ENCODE results near the gene EHMT2.
"Not testable (repeated sequence)": the region's sequence is repeated elsewhere in the genome, so short reads cannot be mapped to it uniquely, and the experiment has no call there.

EHMT2 gene

DNA sequence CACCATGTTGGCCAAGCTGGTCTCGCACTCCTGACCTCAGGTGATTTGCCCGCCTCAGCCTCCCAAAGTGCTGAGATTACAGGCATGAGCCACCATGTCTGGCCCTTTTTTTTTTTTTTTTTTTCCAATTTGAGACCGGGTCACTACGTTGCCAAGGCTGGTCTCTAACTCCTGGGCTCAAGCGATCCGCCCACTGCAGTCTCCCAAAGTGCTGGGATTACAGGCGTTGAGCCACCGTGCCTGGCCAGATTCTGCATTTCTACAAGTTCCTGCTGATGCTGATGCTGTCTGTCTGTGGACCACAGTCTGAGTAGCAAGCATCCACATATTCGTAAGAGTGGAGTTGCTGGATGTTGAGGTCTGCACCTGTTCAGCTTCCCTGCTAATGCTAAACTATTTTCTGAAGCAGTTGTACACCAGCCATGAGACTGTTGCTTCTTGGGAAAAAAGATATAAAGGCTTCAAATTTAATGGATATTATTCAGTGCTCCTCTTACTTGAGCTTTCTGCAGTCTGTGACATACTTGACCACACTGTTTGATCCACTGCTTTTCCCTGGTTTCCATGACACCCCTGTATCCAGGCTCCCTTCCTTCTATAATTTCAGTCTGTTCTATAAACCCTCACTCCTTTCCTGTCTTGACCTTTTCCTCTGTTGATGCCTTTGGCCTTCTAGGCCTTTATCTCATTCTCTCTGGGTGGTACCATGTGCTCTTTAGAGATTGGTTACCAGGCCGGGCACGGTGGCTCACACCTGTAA, 14.5 kb upstream of the EHMT2 start:
- DNase-seq: no peak

DNA sequence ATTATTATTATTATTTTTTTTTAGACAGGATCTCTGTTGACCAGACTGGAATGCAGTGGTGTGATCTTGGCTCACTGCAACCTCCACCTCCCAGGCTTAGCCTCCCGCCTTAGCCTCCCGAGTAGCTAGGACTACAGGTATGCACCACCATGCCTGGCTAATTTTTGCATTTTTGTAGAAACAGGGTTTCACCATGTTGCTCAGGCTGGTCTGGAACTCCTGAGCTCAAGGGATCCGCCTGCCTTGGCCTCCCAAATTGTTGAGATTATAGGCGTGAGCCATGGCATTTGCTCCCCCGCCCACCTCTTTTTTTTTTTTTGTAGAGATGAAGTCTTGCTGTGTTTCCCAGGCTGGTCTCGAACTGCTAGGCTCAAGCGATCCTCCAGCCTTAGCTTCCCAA, 11.8 kb upstream of the EHMT2 start:
- DNase-seq: not testable (repeated sequence)

DNA sequence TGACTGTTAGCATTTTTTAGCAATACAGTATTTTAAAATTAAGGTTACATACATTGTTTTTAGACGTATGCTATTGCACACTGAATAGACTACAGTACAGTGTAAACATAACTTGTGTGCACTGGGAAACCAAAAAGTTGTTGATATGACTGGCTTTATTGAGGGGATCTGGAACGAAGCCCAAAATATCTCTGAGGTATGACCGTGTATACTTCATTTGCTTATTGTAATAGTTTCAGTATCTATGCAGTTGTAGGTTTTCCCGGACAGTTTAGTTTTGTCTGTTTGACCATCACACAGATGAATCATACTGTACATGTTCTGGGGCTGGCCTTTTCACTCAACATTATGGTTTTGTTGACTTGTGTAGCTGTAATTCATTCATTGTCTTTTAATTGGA, 11.3 kb upstream of the EHMT2 start:
- DNase-seq: no peak

DNA sequence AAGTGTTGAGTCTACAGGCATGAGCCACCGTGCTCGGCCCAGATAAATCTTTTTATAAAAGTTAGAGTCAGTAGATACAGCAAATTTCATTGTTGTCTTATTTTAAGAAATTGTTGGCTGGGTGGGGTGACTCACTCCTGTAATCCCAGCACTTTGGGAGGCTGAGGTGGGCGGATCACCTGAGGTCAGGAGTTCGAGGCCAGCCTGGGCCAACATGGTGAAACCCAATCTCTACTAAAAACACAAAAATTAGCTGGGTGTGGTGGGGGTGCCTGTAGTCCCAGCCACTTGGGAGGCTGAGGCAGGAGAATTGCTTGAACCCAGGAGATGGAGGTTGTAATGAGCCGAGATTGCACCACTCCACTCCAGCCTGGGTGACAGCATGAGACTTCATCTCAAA, 10.8 kb upstream of the EHMT2 start:
- not testable (repeated sequence) for DNase-seq

DNA sequence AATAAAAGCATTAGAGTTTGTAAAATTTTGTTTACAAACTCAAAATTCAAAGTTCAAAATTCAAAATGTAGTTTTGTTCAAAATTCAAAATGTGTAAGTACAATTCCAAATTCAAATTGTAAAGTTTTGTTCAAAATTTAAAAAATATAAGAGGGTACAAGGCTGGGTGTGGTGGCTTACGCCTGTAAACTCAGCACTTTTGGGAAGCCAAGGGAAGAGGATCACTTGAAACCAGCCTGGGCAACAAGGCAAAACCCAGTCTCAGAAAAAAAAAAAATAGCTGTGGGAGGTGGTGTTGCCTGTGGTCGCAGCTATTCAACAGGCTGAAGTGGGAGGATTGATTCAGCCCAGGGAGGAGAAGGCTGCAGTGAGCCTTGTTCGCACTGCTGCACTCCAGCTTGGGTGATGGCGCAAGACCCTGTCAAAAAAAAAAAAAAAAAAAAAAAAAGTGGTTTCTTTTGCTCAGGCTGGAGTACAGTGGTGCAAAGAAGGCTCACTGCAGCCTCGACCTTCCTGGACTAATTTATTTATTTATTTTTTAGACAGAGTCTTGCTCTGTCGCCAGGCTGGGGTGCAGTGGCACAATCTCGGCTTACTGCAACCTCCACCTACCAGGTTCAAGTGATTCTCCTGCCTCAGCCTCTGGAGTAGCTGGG, 9.8 kb upstream of the EHMT2 start:
- no peak for DNase-seq

DNA sequence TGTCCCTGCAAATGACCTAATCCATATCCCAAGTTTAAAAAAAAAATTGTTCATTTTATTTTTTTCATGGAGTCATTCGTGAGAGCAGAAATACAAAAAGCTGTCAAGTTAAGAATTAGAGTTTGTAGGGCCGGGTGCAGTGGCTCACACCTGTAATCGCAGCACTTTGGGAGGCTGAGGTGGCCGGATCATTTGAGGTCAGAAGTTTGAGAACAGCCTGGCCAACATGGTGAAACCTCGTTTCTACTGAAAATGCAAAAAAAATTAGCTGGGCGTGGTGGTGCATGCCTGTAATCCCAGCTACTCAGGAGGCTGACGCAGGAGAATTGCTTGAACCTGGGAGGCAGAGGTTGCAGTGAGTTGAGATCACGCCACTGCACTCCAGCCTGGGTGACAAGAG, 9.2 kb upstream of the EHMT2 start:
- not testable (repeated sequence) for DNase-seq

DNA sequence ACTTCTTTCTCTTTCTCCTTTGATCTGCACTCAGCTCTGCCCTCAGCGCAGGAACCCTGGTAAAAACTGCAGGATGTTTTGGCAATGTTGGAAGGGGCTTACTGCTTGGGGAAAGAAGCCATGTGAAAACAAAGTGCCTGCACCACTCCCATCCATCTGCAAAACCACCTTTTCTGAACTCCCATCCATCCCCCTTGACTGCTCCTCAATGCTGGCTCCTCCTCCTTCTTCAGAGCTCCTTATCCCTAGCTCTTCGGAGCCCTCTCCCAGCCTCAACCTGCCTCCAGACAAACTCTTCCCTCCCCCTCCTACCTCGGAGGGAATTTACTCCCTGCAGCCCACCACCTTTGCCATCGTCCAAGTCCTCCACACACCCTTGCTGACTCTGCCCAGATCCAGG, 8.6 kb upstream of the EHMT2 start:
- no peak for DNase-seq

DNA sequence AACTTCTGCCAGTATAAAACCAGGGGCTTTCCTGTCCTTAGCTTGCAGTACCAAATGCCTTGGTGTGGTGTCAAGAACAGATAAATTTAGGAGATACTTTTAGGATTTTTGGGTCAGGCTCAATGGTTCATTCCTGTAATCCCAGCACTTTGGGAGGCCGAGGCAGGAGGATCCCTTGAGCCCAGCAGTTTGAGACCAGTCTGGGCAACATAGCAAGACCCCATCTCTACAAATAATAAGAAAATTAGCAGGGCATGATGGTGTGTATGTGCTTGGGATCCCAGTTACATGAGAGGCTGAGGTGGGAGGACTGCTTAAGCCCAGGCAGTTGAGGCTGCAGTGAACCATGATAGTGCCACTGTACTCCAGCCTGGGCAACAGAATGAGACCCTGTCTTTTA, 7.5 kb upstream of the EHMT2 start:
- no peak for DNase-seq

DNA sequence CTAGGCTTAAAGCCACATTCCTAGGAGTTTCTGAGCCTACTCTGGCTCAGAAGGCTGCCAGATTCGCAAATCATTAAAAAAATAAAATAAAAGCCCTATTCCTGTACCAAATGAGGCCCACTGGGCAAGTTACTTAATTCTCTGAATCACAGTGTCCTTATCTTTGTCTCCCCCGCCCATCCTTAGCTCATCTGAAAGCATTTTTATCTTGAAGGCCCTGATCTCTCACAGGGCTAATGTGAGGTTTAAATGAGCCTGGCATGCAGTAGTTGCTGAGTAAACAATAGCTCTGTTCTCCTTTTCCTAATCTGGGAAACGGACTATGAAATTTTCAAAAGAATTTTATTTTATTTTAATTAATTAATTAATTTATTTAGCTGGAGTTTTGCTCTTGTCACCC, 6.5 kb upstream of the EHMT2 start:
- DNase-seq: no peak

DNA sequence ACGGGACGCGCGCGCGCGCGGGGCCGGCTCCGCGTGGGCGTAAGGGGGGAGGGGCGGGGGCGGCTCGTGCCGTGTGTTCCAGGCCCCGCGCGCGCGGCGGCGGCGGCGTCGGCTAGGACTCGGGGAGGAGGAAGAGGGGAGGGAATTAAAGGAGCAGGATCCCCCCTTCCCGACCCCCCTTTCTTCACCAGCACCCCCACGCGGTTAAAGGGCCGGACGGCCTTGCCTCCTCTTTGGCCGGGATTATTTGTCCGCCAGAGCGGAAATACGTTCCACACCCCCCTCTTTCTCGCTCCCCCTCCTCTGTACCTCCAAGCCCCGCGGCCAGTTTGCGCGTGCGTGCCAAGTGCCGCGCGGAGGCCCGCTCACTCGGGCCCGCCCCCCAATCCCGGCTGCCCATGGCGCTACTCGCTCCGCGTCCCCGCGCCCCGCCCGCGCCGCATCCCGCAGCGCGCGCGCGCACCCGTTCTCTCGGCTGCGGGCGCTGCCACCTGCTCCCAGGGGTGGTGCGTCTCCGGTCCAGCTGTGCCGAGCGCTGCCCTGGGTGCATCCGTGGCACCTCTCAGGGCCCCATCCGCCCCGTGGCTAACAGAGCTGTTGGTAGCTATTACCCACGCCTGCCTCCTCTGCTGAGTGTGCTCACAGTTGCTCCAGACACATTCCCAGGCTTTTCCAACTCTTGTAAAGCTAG, 4.6 kb upstream of the EHMT2 start, which contains the start of gene ZBTB12:
ZBTB12 (minus strand) TSS at position 134 of the 691 bp plus-strand sequence. CDS start 781 bp downstream, outside the sequence.
- DNase-seq: peak; percentile 96

DNA sequence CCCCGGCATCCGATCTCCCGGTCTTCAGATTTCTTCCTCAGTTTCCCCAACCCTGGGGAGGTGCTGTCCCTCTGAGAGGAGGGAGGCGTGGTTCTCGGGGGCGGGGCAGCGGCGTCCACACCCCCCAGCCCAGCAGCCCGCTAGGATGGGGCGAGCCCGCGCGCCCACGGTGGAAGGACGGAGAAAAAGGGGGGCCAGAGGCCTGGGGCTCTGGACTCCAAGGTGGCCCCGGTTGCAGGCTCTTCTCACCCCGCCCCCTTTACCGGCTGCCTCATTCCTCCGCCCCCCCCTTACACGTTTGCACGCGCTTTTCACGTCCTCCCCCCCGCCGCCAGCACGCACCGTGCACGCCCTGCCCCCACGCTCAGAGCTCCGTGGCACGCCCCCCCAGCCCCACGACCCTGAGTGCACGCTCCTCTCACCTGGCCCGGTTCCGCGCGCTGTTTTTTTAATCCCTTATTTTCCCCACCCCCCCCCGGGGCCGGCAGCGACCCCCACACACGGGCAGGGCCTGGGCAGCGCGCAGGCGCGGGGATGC, 4.0 kb upstream of the EHMT2 start:
- no peak for DNase-seq

DNA sequence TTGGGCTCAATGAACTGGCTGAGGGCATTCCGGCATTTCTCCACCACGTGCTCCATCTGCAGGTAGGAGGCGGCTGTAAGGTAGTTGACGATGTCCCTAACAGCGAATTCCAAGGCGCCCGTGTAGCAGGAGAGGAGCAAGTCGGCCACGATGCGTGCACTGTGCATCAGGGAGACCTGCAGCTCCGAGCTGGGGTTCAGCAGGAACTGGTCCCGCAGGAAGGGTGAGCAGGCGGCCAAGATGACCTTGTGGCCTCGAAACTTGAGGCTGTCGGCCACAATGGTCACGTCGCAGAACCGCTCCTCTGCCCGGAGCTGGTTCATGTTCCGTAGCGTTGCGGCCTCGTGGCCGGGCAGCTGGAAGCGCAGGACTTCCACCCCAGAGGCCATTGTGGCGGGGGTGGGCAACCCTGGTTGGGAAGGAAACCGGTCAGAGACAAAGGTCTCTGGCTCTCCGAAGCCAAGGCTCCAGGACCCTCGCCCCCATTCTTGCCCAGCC, 3.5 kb upstream of the EHMT2 start:
- no peak for DNase-seq

DNA sequence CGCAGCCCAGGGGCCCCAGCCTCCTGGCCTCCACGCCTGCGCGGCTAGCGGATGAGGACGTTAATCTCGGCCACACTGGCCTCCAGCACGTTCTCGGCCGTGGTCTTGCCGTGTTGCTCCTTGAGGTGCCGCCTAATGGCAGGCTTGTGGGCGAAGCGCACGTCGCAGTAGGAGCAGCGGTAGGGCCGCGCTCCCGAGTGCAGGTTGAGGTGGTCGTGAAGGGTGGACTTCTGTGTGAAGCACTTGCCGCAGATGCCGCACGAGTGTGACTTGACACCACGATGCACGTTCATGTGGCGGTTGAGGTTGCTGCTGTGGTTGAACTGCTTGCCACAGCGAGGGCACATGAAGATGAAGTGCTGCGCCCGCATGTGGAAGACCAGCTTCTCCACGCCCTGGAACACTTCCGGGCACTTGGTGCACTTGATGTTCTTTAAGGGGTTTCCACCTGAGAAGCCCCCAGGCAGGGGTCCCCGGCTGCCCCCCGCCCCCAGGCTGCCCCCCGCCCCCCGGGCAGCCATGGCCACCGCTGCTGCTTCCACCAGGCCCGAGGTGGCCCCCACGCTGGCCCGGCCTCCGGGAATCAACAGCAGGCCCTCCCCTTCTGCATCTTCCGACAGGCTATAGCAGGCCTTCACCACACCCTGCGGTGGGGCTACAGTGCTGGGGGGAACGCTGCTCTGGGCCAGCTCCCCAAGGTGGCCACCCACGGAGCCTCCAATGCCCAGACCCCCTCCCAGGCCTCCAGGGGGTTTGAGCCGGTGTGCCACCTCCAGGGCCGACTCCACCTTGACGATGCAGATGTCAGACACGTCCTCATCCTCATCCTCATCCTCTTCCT, 2.6 kb upstream of the EHMT2 start:
- DNase-seq: no peak

DNA sequence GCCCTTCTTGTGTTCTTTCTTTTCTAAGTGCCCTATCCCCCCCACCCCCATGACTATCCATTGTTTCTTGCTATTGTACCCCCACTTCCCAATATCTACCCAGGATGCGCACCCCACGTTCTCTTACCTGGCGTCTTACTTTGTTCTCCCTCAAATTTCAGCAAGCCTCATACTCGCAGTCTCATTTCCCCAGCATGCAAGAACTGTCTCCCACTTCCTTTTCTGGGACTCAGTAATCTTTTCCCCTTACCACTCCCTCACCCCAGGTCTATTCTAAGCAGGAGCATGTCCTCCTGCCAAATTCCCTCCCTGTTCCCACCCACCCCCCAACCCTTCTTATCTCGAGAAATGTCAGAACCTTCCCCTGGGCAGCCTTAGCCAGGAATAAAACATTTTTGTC, 1.7 kb upstream of the EHMT2 start:
- no peak for DNase-seq

DNA sequence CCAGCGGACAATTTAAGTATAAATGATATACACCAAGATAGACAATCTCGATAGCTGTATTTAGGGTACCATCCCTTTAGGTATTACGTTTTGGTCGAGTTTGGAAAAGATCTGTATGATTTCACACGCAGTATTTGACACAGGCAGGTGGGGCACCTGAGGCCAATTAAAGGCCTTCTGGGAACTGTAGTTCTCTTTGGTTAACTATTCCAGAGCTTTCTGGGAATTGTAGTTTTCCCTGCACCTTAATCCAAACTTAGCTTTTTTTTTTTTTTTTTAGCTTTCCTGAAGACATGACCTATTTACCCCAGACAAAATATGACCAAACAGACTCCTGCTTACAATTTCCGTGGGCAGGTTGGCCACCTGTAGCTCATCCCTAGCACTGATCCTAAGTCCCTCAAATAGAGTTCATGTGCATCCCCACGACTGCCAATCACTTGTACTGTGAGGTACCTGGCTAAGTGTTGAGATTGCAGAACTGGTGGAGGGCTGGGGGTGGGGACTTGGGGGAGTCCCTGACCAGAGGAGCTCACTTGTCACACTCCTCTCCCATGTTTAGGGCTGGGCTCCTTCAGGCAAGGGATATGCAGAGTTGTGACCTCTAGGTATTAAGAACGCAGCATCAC, 999 bp upstream of the EHMT2 start:
- peak; percentile 69 for DNase-seq

DNA sequence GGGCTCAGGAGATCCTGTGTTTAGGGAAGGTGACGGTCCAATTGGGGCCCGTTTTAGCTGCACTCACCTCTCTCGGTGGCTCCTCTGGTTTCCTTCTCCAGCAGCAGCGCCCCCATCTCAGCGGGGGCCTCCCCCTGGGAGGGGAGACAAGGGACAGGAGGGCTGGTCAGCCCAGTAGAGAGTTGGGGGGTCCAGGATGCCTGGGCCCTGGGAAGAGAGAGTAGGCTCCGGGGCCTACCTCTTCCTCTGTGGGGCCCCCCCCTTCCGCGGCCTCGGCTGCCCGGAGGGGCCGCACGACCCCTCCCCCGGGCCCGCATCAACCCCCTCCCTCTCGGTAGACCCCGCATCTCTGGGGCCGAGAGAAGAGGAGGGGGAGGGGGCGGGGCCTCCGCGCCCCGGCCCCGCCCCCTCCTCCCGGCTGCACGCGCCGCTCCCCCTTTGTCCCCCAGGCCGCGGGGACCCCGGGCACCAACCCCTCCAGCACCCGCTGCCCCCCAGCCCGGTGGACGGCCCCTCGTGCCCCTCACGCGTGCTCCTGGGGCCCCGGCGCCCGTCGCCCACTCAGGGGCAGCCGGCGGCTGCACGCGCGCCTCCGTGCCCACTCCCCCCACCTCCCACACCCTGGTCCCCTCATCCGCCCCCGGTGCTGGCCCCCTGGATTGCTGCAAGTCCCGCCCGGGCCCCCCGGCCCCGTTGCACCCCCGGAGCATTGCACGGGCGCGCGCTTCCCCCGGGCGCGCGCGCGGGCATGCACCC, 464 bp downstream of the EHMT2 start:
- DNase-seq: no peak

DNA sequence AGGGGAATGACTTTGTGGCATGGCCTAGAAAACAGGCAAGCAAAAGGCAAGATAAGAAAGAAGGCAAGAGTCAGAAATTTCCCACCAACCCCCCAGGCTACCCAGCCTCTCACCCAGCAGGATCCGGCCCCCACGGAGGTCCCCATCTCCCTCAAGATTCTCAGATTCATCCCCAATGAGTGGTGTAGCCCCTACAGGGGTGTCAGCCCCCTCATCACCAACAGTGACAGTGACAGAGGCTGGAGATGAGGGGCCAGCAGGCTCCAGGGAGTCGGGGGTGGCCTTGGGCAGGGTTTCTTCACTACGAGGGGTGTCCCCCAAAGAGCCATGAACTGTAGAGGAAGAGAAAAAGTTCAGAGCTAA, 1.0 kb downstream of the EHMT2 start:
- no peak for DNase-seq

DNA sequence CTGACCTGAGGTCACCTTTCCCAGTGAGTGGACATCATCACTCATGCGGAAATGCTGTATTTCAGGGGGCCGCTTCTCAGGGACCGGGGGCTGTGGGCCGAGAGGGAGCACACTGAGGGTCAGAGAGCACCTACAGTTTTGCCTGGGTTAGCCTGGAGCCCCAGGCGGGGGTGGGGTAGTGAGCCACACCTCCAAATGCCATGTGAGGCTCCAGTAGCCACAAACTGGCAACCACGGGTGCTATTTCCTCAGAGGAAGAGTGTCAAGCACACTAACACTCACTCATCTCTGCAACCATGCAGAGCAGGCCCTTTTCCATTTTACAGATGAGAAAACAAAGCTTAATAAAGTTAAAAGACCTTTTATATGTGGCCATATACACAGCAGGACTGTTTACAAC, 4.7 kb downstream of the EHMT2 start:
- no peak for DNase-seq

DNA sequence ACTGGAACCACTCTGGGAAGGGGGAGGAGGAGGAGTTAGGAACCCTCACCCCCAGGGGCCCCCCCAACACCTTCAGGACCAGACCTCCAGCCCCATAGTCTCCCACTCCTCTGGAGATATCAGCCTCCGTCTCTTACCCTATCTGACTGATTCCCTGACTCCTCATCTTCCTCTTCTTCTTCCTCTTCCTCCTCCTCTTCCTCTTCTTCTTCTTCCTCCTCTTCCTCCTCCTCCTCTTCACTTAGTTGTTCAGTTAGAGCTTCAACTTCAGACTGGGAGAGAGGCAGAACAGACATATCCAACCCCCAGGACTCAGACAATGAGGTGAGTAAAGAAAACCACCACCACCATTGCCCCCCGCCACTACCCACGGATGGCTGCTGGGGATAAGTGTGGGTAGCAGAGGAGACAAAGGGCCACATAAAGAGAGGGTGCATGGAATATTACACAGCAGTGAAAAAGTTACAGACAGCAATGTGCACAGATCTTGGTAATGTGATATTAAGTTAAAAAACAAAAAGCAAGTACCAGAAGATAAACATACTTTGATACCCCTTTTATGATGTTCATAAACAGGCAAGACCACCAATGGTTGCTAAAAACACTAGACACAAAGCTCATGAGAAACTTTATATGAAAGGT, 8.0 kb downstream of the EHMT2 start:
- no peak for DNase-seq

DNA sequence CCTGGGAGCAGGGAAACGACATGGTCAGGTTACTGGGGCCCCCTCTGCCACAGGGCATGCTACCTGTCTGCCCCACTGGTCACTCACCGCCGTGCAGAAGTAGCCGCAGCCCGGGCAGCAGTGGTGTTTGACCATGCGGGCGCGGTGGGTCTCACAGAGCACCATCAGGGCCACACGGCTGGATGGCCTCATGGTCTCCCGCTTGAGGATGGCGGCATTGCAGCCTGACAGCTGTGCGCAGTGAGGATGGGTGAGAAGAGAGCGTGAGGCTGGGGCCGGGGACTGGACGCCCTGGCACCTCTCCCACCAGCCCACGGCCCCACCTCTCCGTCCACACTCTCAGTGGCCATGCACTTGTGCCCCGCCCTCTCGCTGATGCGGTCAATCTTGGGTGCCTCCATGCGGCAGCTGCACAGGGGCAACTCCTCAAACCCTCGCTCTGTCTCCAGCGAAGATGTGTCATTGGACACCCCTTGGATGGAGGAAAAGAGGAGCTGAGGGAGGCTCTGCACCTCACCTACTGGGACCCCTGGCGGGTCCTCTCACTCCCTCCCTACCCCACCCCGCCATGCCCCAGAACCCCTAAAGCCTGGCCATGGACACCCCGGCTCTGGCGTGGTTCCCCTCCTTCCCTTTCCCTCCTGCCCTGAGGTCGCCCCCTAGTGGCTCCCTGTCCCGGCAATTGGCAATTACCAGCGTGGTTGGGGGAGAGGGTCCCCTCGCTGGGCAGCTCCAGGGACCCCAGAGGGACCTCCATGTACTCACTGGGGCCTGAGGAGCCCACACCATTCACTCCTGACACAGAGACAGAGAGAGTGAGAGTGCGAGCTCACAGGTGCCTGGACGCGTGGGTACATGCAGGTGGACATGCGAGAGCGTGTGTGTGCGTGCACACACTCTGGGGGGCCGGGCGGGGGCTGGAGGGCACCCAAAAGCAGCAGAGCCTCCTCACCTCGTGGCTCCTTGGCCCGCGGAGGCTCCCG, 8.9 kb downstream of the EHMT2 start:
- no peak for DNase-seq

Measured in NCI-H748 treated with DMSO at 0.1 percent for 48 hours (cell line).